HUDEP-2 (cell line): ENCODE data around the gene STIM1.
"Not testable (repeated sequence)": the region's sequence is repeated elsewhere in the genome, so short reads cannot be mapped to it uniquely, and the experiment has no call there.

Experiments
- DNase-seq, 76 experiments: peaks; one replicate each; lab custom pipeline; 2025; ENCODE audit not compliant: unreplicated experiment in 76 of 76; lab: John Stamatoyannopoulos, UW

STIM1 gene

DNA sequence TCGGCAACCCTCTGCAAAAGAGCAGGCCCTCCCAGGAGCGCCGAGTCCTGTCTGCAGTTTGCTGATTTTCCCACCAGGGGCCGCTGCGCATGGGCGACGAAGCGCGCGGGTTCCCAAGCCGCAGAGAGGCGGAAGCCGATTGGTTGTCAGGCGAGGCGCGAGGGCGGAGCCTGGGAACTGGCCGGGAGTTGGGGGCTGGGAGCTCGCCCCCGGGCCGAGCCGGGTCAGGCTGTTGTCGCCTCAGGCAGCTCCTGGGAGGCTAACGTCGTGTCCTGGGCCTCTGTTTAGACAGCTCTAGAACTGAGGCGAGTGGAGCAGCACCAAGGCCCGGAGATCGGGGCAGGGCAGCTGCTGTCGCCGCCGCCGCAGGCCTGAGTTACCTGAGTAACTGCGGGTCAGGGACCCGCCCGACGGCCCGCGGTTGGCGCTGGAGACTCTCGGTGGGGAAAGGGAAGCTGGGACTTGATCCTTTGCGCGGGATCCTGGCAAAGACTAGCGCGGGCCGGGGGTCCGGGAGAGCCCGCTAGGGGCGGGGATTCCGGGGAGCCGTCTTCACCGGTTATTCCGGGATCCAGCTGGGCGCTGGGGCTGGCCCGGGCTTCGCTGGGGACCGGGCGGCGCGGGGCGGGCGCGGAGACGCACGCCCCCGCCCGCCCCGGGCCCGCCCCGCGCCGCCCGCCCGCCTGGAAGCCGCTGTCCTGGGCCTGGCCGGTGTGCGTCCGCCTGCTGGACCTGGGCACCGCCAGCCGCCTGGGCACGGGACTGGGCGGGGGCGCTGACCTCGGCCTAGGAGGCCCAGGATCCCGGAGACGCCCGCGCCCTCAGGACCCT is at the start of gene STIM1:
Gene STIM1, plus strand, starts transcription at position 688 of the 831 bp plus-strand sequence. CDS start 607 bp downstream, outside the sequence.
- DNase-seq = peak in 75 of 76 experiments; percentile 35 to 98 (median 92)

DNA sequence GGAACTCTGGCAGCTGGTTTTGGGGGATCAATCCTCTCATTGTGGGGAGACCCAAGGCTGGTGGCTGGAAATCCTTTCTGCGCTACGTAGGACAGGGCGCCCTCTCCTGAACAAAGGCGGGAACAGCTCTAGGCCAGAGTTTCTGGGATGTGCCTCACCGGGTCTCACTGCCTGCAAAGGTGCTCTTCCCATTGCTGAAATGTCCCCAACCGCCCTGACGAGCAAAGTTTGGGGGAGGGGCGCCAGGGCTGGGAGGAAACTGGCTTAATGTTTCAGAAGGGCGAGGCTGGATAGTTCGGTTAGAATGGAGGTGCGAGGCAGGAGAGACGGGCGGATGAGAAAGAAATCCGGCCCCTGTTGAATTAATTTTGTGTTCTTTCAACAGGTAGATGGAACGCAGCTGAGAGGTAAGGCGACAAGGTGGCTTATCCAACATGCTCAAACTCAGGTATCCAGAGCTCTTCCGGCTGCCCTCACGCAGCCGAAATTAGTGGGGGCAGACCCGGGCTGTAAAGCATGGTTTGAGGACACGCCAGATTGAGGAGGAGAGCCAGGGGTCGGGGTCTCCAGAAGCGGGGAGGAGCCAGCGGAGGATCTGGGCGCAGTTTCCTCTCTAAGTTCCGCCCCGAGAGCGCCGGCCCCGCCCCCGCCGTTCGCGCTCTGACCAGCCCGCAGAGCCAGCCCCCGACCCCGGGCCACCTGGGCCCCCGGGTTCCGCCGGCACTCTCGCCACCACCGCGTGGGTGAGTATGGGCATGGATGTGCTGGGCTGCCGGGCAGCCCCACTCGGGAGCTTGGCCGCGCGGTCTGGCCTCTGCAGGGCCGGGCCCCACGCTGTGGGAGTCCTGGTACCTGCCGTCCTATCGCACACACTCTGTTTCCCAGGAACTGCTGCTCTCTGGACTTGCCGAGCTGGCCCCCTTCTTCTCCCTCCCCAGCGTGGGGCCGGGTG is 47.3 kb upstream of the STIM1 start, which contains the start of gene PGAP2:
Gene PGAP2, plus strand, starts transcription at position 652 of the 952 bp plus-strand sequence. CDS start 2,700 bp downstream, outside the sequence.
- peak in 50 of 76 experiments; percentile 15 to 64 (median 40) for DNase-seq

DNA sequence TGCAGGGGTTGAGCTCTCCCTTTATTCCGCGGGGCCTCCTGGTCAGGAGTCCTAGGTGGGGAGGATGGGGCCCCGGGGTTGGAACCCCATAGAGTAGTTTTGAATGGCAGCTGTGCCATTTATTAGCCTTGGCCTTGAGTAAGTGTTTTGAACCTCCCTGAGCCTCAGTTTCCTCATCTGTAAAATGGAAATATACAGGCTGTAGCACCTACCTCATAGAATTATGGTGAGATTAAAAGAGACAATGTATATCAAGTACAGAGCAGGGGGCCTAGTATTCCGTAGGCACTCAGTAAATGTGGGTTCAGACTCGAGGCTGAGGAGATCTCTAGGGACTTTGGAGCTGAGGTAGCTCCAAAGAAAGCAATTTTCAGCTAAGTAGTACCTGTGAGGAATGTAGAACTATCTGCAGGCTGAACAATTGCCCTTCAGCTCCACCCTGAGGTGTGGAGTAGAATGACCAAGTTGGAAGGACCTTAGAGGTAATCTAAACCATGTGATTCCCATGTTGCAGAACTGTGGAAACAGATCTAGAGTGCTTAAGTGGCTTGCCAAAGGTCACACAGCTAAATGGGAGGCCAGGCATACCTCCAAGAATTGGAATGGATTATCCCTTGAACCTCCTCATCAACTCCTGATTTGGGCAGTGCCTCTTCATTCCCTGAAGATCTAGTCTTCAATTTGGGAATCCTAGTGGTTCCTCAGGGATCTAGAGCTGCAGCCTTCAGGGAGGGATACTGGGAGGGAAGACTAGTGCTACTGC is 46.4 kb upstream of the STIM1 start:
- DNase-seq = peak in 40 of 76 experiments; percentile 10 to 66 (median 34)

DNA sequence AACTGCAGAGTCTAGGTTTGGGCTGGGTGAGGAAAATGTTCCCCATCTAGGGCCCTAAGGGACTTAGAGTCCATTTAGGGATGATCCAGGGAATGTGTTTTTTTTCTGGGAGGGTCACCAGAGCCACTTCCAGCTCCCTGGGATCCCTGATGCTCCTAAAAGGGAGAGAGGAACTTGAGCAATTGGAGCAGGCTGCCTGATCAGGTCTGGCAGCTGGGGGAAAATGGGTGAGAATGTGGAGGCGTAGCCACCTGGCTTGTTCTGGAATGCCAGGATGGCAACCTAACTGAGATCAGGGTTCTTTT is 45.9 kb upstream of the STIM1 start:
- DNase-seq = no peak

DNA sequence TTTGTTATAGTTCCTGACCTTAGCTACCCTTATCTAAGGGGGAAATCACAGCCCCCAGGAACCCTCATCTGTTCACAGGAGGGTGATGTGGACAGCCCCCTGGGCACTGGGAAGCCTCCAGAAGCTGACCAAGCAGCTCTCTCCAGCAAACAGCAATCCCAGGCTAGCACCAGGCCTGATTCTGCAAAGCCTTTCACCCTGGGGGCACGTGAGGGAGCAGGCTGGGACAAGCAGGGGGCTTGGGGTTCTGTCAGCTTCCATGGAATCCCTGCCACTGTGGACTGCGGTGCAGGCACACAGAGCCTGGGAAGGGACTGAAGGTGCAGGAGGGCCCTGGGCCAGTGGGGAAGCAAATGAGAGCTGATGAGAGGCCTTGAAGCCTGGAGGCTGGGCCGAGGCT is 45.0 kb upstream of the STIM1 start:
- DNase-seq = no peak

DNA sequence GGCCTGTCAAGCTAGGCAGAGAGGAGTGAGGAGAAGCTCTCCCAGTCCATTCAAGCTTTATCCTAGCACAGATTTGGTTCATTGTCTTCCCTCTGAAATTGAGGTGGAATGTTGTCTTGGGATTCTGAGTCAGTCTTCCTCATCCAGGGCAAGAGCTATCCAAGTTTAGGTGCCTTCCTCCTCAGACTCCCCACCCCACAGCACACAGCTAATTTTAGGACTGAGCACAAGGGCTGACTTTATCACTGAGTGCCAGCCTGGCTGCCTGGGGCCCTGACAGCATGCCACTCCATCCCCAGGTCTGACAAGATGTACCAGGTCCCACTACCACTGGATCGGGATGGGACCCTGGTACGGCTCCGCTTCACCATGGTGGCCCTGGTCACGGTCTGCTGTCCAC is 44.5 kb upstream of the STIM1 start:
- no peak for DNase-seq

DNA sequence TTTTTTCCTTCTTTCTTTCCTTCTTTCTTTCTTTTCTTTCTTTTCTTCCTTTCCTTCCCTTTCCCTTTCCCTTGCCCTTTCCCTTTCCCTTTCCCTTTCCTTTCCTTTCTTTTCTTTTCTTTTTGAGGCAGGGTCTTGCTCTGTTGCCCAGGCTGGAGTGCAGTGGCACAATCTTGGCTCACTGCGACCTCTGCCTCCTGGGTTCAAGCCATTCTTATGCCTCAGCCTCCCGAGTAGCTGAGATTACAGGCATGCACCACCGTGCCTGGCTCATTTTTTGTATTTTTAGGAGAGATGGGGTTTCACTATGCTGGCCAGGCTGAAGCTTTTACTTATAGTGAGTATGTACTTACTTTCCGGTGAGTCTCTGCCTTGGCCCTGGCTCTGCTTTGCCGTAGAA is 40.6 kb upstream of the STIM1 start:
- DNase-seq = not testable (repeated sequence)

DNA sequence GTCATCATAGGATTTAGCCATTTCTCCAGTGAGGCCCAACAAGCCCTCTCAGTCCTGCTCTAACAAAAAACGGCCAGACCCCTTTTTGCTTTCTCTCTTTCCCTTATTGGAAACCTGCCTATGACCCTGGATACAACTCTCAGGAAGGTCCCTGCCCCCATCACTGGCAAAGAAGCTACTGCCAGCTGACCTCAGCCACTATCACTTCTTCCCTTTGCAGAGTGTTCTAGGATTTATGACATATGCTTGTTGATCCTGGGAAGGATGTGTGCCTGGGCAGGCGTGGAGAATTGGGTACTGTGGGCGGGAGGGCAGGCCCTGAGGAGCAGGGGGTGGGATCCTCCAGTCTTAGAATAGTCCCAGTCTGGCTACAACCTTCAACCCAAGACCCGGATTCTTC is 39.6 kb upstream of the STIM1 start:
- no peak for DNase-seq

DNA sequence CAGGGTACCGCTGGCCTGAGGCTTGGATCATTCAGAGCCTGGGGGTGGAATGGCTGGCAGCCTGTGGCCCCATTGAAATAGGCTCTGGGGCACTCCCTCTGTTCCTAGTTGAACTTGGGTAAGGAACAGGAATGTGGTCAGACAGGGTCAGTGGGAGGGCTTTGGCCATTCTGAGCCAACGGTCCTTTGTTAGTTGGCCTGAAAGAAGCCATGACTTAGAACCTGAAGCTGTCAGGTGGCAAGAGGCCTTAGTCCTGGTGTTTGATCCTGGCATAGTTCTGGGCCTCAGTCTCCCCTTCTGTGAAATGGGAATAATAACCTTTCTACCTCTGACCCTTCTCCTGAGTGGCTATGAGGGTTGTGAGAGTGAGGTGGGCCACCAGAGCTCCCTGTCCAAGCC is 38.8 kb upstream of the STIM1 start:
- no peak for DNase-seq

DNA sequence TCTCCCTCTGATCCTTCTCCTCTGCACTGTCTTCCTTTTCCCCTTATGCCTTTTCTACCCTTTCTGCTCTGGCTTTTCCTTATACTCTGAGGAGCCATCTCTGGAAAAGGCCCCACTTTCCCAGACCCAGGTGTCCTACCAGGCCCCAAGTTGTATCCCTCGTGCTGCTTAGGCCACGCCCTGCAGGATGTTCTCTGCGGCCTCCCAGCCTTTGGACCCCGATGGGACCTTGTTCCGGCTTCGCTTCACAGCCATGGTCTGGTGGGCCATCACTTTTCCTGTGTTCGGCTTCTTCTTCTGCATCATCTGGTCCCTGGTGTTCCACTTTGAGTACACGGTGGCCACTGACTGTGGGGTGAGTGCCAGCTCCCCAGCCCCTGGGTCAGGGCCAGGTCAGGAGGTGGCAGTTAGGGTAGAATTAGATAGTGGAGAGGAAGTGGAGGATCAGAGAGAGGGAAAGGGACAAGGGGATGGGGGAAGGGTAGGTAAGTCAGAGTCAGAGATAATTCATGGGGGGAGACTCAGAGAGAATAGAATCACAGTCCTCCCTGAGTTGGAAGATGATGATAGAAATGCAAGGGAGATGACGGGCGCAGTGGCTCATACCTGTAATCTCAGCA is 38.2 kb upstream of the STIM1 start:
- DNase-seq = peak in 46 of 76 experiments; percentile 8 to 64 (median 32)

DNA sequence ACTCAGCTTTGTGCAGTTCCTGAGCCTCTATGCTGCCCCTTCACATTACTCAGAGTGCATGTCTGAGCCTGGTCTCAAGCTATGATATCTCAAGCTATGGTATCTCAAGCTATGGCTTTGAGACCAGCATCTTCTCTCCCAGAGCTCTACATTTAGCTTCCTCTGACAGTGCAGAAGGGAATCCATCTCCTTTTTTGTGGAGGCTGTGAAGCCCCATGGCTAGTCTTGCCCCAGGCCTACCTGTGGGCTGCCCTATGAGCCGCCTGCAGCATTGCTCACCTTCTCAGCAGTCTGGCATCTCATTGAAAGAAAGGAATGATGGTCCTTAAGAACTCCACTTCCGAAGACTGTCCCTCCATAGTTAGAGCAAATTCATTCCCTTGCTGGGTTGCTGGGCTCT is 34.5 kb upstream of the STIM1 start:
- no peak for DNase-seq

DNA sequence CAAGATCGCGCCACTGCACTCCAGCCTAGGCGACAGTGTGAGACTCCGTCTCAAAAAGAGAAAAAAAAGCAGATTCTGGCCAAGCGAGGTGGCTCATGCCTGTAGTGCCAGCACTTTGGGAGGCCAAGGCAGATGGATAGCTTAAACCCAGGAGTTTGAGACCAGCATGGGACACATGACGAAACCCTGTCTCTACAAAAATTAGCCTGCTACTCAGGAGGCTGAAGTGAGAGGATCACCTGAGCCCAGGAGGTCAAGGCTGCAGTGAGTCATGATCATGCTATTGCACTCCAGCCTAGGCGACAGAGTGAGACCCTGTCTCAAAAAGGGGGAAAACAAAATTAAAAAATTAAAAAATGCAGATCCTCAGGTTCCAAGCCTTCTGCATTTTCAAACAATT is 33.2 kb upstream of the STIM1 start:
- no peak for DNase-seq

DNA sequence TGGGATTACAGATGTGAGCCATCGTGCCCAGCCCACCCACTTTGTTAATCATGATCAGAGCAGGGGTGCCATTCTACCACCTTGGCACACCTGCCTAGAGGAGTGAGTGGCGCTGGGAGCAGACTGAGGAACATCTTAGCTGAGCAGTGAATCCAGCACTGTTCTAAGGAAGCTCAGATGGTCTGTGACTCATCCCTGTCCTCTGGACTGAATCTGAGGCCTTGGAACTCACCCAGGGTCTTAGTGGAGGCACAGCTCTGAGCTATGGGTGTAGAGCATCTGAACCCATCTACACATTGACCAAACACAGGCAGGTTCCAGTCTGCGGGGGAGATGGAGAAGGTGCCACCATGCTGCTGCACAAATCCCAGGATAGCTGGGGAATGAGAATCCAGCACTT is 32.2 kb upstream of the STIM1 start:
- DNase-seq = peak in 1 of 76 experiments; percentile 35

DNA sequence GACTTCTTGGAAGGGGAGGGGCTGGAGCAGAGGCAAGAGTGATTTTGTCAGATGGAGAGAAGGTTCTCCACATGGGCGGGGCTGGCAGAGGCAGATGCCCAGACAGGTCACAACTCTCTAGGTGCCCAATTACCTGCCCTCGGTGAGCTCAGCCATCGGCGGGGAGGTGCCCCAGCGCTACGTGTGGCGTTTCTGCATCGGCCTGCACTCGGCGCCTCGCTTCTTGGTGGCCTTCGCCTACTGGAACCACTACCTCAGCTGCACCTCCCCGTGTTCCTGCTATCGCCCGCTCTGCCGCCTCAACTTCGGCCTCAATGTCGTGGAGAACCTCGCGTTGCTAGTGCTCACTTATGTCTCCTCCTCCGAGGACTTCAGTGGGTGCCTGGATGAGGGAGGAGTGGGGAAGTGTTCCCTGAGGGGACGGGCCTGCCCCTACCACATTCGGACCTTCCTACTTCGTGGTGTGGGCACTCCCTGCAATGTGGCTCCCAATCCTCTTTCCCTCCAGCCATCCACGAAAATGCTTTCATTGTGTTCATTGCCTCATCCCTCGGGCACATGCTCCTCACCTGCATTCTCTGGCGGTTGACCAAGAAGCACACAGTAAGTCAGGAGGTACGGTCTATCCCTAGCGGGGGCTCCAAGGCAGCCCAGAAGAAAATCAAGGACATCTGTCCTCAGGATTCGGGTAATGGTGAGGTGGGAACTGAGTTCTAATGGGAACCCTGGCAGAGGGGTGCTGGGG is 31.5 kb upstream of the STIM1 start:
- no peak for DNase-seq

DNA sequence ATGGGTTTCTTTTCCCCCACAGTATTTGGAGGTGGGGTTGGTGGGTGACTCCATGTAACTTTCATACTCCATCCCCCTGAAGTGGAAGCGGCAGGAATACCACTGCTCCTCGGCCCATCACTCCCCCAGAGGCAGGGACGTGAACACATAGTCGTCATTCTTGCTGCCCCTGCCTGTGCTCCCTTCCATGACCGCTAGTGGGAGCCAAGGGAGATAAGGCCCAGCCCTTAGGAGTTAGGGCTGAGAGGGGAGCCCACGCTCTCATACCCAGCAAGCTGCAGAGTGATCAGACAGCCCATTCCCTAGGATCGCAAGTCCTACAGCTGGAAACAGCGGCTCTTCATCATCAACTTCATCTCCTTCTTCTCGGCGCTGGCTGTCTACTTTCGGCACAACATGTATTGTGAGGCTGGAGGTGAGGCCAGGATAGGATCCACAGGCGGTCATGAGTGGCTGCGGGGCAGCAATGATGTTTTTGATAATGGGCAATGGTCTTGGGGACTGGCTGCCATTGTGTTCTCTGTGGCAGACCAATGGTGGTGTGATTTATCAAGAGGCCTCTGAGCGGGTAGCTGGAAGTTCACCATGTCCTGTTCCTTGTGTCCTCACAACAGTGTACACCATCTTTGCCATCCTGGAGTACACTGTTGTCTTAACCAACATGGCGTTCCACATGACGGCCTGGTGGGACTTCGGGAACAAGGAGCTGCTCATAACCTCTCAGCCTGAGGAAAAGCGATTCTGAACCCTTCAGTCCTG is 30.6 kb upstream of the STIM1 start:
- peak in 72 of 76 experiments; percentile 11 to 91 (median 72) for DNase-seq

DNA sequence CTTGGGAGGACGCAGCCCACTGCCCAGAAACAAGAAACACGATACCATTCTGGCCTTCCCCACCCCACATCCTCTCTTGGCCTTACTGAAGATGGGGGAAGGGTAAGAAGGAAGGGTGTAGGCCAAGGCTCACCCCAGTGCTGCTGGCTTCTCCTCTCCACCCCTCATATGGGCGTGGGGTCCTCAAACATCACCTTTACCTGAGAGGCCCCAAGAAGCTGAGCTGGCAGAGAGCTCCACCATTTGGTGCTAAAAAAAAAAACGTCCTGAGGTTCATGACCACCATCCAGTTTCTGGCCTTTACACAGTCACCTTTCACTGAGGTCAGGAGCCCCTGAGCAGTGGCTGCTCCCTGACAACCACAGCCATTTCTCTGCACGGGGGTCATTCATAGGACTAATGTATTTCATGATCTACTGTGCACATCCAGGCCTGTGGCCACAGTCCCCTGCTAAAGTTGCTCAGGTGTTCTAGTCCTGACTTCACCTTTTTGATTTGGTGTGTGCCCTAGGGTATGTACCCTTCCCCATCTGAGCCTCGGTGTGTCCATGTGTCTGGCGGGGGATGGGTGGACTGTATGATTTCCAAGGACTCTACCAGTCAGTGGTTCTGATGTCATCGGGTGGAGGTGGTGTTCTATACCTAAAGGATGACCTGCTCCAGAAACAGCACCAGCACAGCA is 29.9 kb upstream of the STIM1 start:
- DNase-seq = peak in 2 of 76 experiments; percentile 9 to 16

DNA sequence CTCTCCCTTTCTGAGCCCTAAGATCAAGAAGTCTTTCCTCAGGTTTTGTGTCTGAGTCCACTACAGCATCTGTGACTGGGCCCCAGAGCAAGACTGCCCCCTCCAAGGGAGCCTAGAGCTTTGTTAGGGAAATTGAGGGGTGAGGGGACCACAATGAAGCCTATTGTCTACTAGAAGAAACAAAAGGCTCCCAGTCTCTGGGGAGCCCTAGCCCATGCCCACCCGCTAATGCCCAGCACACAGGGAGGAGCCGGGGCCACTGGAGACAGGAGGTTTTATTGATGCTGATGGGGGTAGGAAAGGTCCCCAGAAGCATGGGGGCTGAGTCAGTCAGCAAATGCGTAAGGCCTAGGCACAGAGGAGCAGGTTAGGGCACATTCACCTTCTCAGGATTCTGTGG is 28.7 kb upstream of the STIM1 start:
- no peak for DNase-seq

DNA sequence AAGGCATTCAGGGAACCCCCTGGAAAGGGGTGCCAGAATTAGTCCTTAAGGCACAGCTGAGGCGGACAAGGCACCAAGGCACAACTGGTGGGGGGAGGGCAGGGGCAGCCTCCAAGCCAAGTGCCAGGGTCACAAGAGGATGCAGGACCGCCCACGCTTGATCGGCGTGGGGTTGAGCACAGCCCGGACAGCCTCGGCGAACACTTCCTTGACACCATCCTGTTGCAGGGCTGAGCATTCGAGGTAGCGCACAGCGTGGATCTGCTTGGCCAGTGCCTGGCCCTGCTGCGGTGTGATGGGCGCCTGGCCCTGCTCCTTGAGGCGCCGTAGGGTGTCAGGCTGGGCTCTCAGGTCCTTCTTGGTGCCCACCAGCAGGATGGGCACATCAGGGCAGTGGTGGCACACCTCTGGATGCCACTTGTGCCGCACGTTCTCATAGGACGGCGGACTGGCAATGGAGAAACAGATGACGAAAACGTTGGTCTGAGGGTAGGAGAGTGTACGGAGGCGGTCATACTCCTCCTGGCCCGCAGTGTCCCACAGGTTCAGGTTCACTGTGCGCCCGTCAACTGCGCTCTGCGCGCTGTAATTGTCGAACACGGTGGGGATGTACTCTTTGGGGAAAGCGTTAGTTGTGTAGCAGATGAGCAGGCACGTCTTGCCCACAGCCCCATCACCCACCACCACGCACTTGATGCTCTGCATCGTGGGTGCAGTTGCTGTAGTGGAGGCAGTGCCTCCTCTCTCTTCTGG is 27.9 kb upstream of the STIM1 start:
- no peak for DNase-seq
